ENCODE results near the gene SLC22A12.
"Not testable (repeated sequence)": the region's sequence is repeated elsewhere in the genome, so short reads cannot be mapped to it uniquely, and the experiment has no call there.

Gene SLC22A12

GRCh38 chr11:64591257-64592233, 525 bp downstream of the SLC22A12 start:
- DNase-seq, result no peak

GRCh38 chr11:64592234-64592615, 1.2 kb downstream of the SLC22A12 start:
- DNase-seq, result no peak

- DNase-seq, result no peak
Measured at GRCh38 chr11:64592656-64593055, 1.6 kb downstream of the SLC22A12 start.

GRCh38 chr11:64593156-64594105, 2.4 kb downstream of the SLC22A12 start:
- DNase-seq, result no peak

- DNase-seq, result no peak
Measured at GRCh38 chr11:64594159-64594939, 3.3 kb downstream of the SLC22A12 start.

GRCh38 chr11:64595922-64596321, 4.9 kb downstream of the SLC22A12 start:
- DNase-seq, result not testable (repeated sequence)

- no peak for DNase-seq
Measured at GRCh38 chr11:64597671-64598101, 6.7 kb downstream of the SLC22A12 start.

- no peak for DNase-seq
Measured at GRCh38 chr11:64598106-64598796, 7.2 kb downstream of the SLC22A12 start.

- no peak for DNase-seq
Measured at GRCh38 chr11:64598797-64599697, 8.0 kb downstream of the SLC22A12 start.

GRCh38 chr11:64599698-64600211, 8.7 kb downstream of the SLC22A12 start:
- DNase-seq, result no peak

- no peak for DNase-seq
Measured at GRCh38 chr11:64600281-64600992, 9.4 kb downstream of the SLC22A12 start.

- DNase-seq, result no peak
Measured at GRCh38 chr11:64601605-64602465, 10.8 kb downstream of the SLC22A12 start.

GRCh38 chr11:64602466-64603070, 11.5 kb downstream of the SLC22A12 start:
- DNase-seq, result no peak

- DNase-seq, result no peak
Measured at GRCh38 chr11:64603411-64604110, 12.5 kb downstream of the SLC22A12 start.

GRCh38 chr11:64604458-64605243, 13.6 kb downstream of the SLC22A12 start:
- no peak for DNase-seq

GRCh38 chr11:64605244-64605560, 14.2 kb downstream of the SLC22A12 start:
- no peak for DNase-seq
